Vagina (tissue), 2 donors: Measurements from ENCODE around the gene FYB1.

Experiments
- CTCF ChIP-seq, 3 experiments: fragments of 450-650 bp in 2 of 3; fragments of 200-600 bp in 1 of 3; sonication (generic) in 1 of 3; IDR thresholded peaks; one replicate each; pipeline ENCODE4 v1.5.1; 2017 to 2019; ENCODE audit warnings: antibody characterized with exemption in 3 of 3, mild to moderate bottlenecking in 2 of 3, moderate library complexity in 2 of 3
- POLR2A ChIP-seq, 2 donors: fragments of 450-650 bp; IDR thresholded peaks; one replicate each; pipeline ENCODE4 v1.6.1; 2017; ENCODE audit warnings: antibody characterized with exemption in 2 of 2, mild to moderate bottlenecking in 2 of 2, moderate library complexity in 2 of 2

DNA sequence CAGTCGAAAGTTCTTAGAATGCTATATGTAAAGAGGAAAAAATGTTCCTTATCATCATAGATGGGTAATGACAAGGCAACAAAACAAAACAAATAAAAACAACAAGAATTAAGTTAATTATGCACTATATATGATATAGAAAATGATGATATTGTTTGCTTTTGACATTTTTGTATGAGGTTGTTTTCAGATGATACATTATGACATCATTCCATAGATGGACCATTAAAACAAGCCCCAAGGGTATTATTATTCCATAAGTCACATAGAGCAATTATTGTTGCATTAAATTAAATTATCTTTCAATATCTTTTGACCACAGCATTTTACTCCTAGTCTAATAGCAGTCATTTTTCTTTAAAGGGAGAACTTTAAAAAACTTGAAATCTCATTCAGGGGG lies 88.6 kb downstream of the FYB1 start:
- no peak for TF ChIP-seq CTCF (IDR thresholded peaks at IDR 0.05)
- TF ChIP-seq POLR2A (IDR thresholded peaks at IDR 0.05) = no peak
